Measurements from ENCODE around the gene TAF3.

- no peak for TF ChIP-seq JUND (IDR thresholded peaks at IDR 0.05)
- peak; percentile 47 for TF ChIP-seq RAD21 (IDR thresholded peaks at IDR 0.05; ENCODE audit: low read length)
- TF ChIP-seq CTCF (IDR thresholded peaks at IDR 0.05): peak; percentile 14; the same call in 1 of the 2 replicates
- TF ChIP-seq FOXJ3 (CRISPR knock-in tag; IDR thresholded peaks at IDR 0.05): no peak
- TF ChIP-seq POLR2AphosphoS5 (IDR thresholded peaks at IDR 0.05; ENCODE audit: low read depth, low read length): no peak
Observed at GRCh38 chr10:8056871-8057331, 238.6 kb downstream of the TAF3 start.
